HG03378 (cell line): Measurements from ENCODE around the gene SUPT6H.
"Not testable (repeated sequence)": the region's sequence is repeated elsewhere in the genome, so short reads cannot be mapped to it uniquely, and the experiment has no call there.

Experiments
- ATAC-seq: cut with Tn5 transposase; IDR thresholded peaks from one replicate; pipeline ENCODE4 v1.9.1; 2021; ENCODE audit warnings: mild to moderate bottlenecking, moderate library complexity; ENCODE audit not compliant: unreplicated experiment

Gene SUPT6H

DNA sequence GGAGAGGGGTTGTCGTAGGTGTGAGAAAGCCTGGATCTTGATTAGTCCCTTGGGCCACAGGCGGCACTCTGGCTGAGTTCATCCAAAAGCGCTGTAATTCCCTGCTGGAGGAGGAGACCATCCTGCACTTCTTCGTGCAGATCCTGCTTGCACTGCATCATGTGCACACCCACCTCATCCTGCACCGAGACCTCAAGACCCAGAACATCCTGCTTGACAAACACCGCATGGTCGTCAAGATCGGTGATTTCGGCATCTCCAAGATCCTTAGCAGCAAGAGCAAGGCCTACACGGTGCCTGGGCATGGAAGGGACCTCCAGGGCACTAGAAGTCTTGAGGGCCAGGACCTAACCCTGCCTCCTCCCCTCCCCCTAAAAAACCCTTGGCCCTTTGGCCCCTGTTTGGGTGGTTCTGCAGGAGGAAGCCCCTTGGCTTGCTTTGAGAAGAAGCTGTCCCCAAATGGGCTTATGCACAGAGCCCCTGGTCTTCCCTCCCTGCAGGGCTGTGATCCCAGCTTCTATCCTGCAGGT lies 72.8 kb downstream of the SUPT6H start:
- ATAC-seq = no peak

DNA sequence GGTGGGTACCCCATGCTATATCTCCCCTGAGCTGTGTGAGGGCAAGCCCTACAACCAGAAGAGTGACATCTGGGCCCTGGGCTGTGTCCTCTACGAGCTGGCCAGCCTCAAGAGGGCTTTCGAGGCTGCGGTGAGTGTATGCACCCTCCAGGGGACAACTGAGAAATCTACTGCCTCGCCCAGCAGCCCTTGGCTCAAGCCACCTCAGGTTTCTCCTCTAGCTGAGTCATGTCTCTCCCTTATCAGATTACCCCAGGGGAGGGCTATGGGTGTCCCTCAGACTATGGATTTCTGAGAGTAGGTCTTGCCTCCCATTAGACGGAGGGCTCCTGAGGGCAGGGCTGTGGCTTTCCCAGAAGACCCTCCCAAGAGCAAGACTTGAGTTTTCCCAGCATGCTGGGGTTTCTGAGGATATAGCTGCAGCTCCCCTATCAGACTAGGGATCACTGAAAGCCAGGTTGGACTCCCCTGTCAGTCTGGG lies 73.3 kb downstream of the SUPT6H start:
- ATAC-seq = no peak

DNA sequence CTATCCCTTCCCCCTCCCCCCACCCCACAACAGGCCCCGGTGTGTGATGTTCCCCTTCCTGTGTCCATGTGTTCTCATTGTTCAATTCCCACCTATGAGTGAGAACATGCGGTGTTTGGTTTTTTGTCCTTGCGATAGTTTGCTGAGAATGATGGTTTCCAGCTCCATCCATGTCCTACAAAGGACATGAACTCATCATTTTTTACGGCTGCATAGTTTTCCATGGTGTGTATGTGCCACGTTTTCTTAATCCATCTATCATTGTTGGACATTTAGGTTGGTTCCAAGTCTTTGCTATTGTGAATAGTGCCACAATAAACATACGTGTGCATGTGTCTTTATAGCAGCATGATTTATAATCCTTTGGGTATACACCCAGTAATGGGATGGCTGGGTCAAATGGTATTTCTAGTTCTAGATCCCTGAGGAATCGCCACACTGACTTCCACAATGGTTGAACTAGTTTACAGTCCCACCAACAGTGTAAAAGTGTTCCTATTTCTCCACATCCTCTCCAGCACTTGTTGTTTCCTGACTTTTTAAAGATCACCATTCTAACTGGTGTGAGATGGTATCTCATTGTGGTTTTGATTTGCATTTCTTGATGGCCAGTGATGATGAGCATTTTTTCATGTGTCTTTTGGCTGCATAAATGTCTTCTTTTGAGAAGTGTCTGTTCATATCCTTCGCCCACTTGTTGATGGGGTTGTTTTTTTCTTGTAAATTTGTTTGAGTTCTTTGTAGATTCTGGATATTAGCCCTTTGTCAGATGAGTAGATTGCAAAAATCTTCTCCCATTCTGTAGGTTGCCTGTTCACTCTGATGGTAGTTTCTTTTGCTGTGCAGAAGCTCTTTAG lies 74.1 kb downstream of the SUPT6H start:
- ATAC-seq = not testable (repeated sequence)

DNA sequence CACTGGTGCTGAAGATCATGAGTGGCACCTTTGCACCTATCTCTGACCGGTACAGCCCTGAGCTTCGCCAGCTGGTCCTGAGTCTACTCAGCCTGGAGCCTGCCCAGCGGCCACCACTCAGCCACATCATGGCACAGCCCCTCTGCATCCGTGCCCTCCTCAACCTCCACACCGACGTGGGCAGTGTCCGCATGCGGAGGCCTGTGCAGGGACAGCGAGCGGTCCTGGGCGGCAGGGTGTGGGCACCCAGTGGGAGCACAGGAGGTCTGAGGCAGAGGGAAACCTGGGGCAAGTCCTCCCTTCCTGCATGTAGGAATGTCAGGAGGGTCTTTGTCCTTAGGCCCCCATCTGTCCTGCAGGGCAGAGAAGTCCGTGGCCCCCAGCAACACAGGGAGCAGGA lies 75.3 kb downstream of the SUPT6H start:
- ATAC-seq = no peak

DNA sequence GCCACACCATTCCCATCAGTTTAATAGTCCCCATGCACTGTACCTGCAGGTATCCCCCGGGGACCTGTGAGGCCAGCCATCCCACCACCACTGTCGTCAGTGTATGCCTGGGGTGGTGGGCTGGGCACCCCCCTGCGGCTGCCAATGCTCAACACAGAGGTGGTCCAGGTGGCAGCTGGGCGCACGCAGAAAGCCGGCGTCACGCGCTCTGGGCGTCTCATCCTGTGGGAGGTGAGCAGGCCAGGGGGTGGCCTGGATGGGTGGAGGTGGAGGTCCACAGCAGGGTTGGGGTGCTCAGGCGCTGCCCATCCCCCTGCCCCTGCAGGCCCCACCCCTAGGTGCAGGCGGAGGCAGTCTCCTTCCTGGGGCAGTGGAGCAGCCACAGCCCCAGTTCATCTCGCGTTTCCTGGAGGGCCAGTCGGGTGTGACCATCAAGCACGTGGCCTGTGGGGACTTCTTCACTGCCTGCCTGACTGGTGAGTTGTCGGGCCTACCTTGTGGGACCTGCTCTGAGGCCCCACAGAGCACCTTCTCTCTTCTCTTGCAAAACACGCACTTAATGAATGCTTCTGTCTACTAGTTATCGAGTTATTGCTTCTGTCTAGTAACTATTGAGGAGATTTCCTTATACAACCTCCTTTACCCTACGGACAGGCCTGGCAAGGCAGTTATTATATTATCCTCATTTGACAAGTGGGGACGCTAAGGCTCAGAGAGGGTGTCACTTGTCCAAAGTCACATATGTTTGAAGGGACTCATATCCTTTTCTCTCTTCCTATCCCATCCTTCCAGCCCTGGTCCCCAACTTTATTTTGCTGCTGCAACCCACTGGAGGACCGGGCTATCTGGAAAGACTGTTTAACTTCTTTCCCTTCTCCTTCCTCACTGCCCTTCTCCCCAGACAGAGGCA lies 76.0 kb downstream of the SUPT6H start:
- no peak for ATAC-seq

DNA sequence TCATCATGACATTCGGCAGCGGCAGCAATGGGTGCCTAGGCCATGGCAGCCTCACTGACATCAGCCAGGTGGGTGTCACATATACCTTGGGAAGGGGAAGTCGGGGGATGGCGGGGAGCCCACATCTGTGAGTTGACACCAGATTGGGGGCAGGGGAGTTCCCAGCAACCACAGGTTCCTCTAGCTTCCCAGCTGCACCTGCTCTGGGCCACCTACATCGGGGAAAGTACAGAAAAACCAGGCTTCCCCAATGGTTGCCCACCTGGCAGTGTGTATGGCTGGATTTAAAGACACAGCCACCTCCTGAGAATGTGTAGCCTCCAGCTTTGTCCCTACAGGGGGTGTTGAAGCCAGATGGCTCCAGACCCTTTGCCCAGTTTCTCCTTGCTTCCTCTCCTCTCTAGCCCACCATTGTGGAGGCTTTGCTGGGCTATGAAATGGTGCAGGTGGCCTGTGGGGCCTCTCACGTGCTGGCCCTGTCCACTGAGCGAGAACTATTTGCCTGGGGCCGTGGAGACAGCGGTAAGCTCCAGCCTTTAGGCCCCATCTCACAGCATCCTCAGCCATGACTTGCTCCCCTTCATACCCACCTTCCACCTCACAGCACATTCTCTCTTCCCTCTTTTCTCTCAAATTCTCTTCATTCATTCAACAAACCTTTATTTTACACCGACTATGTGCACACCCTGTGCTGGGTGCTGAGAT lies 76.8 kb downstream of the SUPT6H start:
- no peak for ATAC-seq

DNA sequence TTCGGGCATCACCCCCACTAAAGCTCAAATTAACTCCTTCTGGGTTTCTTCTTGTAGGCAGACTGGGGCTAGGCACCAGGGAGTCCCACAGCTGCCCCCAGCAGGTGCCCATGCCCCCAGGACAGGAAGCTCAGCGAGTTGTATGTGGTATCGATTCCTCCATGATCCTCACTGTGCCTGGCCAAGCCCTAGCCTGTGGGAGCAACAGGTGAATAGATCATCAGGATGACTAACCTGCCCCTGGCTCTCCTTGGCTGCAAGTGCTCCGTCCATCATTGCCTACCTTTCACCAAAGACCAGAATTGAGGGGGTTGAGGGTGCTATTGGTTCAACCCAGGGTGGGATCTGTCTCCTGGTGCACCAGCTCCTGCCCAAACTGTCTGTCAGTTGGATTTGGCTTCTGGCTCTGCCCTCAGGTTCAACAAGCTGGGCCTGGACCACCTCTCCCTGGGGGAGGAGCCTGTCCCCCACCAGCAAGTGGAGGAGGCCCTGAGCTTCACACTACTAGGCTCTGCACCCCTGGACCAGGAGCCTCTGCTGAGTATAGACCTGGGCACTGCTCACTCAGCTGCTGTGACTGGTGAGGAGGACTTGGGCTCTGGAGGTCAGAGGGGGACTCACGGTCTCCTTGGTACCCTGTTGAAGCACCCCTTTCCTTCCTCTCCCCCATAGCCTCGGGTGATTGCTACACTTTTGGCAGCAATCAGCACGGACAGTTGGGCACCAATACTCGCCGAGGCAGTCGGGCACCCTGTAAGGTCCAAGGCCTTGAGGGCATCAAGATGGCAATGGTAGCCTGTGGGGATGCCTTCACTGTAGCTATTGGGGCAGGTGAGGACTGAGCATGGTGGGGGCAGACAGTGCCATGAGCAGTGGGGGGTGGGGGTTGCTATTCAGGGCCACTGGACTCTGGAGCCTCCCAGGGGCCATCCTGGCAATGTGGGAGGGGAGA lies 78.7 kb downstream of the SUPT6H start:
- ATAC-seq = no peak

DNA sequence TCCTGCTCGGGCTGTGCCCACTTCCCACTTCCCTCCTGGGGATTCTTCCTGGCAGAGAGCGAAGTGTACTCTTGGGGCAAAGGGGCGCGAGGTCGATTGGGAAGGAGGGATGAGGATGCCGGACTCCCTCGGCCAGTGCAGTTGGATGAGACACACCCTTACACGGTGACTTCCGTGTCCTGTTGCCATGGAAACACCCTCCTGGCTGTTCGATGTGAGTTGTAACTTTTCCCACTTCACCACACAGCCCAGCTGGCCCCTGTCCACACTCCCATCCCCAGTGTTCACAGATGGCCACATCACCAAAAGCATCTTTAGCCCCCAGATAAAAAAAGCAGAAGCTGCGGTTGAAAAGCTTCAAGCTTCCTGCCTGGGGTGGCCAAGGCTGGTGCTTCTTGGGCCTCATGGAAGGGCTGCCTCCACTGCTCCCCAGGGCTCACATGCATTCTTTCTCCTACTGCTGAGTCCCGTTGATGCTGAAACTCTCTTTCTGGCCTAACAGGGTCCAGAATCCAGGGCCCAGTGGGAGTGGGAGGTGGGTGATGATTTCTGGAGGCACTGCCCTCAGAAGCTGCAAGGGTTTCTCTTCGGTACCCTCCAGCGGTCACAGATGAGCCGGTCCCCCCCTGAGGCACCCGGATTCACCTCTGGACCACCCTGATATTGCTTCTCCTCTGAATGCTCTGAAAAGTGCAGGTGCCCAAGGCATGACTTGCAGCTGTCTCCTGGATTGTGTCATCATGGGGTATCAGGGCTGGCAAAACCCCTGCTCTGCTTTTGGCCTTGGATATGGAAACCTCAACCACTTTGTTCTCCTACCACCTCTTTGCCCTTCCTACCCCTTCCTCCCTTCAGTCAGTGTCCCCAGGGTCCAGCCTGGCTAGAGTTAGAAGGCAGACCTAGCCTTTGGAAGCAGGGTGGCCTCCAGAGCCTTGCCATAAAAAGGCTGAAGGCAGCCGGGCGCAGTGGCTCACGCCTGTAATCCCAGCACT lies 79.6 kb downstream of the SUPT6H start:
- ATAC-seq = no peak

DNA sequence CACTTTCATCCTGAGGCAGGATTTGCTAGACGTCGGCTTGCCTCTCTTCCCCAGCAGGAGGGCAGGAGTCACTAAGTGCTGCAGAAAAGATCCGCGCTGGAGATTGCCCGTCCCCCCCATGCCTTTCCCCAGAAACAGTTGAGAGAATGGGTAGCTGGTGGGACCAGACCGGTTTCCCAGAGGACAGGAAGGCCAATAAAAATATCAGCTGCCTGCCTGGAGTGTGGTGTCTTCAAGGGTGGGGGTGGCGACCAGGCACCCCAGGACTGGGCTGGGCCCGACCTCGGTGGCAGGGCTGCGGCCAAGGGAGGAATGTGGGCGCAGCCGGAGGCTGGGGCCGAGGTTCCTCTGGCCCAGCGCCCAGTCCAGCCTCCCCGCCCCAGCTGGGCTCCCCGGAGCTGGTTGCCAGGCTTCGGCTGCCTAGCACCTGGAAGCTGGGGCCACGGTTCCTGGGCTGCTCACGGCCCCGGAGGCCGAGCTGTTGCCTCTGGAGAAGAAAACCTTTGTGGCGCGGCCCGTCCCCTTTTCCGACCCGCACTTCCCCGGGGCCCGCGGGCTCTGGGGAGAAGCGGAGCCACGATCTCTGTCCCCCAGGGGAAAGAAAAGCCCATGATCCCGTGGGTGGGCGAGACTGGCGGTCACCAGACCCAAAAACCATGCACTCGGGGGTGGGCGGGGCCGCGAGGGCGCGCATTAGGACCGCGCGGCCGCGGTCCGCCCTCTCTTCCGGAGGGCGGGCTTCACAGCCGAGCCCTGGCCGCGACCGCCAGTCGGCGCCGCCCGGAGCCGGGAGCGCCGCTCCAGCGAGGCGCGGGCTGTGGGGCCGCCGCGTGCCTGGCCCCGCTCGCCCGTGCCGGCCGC lies 81.5 kb downstream of the SUPT6H start, which contains the start of gene TRAF4:
Gene TRAF4, plus strand, starts transcription at position 769 of the 861 bp plus-strand sequence. CDS start 102 bp downstream, outside the sequence.
- peak; percentile 38 for ATAC-seq

DNA sequence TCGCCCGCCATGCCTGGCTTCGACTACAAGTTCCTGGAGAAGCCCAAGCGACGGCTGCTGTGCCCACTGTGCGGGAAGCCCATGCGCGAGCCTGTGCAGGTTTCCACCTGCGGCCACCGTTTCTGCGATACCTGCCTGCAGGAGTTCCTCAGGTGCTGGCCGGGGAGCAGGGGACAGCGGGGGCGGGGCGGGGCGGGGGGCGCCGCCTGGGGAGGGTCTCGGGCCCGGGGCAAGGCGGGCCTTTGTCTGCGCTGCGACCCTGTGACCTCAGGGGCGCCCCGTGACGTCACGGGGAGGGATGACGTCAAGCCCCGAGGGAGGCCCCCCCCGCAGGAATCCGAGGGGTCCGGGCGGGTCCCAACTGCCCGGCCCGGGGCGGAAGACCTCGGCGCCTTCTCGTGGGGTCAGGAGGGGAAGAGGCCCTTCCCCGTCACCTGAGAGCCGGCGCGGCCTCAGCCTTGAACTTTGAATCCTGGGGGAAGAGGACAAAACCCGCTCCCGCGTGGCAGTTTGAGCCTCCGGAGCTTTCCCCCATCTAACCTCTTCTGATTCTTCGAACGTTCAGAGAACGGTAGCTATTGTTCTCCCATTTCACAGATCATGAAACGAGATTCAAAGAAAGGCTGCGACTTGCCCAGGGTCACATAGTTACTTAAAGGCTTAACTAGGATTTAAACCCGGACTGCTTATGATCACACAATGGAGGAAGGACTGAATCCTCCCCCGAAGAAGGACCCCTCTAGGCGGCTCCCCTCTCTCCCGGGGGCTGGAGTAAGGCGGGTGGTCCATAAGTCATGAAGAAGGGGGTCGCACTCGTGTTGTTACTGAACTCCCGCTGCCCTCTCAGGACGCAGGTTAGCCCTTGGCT lies 82.3 kb downstream of the SUPT6H start:
- ATAC-seq = no peak

DNA sequence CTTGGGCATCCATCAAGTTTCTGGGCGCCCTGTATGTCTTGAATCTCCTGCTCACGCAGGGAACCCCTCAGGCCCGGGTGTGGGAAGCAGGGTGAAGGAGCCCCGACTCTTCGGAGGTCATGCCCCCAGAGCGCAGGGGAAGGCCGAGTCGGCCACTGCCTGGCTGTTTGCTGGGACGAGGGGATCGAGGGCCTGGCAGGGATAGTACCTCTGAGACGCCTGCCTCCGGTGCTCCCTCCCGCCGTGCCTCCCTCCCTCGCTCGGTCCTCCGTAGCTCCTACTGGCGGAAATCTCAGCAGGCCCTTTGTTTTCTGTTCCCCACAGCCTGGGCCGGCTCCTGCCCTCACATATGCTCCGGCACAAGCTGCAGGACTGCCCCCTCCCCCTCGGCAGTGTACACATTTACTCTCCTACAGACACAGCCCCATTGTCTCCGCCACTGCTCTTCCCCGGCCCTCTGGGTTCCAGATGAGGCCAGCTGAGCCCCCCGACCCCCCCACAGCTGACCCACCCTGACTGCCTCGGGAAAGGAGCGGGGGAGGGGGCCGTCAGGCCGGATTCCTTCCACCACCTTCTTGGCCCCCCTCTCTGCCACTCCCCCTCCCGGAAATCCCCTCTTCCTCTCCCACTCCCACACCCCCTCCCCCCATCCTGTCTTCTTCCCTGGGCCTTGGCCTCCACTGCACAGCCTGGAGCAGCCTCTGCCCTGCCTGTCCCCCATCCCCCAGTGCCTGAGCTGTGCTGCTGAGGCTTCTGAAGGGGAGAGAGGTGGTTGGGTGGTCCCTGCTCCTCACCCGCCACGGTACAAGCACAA lies 83.2 kb downstream of the SUPT6H start:
- ATAC-seq = no peak

DNA sequence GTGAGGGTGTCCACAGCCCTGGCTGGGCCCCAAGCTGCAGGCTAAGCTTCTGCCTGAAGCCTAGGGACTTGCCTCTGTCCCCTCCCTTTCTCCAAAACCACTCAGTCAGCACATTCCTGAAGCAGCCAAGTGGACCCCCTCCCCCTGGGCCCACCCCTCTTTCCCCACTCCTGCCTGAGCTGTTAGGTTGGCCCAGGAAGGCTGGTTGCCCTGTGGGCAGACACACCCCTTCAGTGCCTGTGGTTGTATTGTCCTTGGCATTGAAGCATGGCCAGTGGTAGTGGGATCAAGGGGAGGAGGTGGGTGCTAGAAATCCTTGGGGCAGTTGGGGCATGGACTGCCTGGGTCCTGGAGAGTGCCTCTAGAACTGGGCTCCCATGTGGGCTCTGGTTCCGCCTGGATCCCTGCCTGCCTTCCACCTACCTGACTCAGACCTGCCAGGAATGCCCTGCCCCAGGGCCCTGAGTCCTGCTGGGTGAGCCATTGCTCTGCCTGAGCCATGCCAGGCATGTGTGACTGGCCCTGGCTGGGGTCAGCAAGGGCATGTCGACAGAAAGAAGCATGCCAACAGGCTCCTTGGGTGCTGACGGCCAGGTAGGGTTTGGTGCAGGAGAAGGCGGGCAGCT lies 83.9 kb downstream of the SUPT6H start:
- no peak for ATAC-seq

DNA sequence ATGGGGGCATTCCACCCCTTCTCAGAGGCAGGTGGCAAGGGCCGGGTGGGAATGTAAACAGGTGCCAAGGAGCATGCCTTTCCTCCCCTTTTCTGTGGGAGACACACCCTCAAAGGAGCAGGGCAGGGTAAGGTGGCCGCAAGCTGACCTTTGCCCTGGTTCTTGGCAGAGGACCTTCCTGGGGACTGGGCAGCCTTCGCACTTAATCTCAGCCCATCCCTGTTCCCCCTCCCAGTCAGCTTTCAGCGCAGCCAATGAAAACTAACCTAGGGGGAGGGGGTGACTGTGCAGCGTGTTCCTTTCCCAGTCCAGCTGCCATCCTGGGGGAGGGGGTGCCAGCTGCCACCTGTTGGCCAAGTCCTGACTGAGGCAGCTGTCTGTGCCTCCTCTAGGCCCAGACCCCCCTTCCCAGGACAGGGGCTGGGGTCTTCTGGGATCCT lies 84.6 kb downstream of the SUPT6H start:
- ATAC-seq = no peak

DNA sequence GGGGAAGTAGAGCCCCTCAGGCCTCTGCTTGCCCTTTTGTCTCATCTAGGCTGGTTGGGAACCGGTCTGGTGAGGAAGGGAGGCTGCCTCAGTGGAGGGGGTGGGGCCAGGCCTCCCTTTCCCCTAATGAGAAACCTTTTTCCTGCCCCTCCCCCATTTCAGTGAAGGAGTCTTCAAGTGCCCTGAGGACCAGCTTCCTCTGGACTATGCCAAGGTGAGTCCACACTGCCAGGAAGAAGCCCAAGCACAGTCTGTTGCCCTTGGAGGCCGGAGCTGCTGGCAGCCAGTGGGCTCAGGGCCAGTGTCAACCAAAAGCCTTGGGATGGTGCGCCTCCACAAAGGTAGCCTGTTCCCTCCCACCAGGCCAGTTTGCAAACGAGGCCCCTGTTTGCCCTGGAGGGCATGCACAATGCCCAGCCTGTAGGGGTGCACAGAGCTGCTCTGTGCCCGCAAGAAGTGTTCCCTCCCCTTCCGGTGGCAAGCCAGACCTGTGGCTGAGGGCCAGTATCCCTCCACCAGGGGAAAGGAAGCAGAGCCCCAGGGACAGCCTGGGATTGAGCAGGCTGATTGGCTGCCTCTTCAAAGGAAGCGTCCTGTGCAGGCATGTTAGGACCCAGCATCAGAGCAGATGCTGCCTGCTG lies 85.2 kb downstream of the SUPT6H start:
- no peak for ATAC-seq
